HEK293 (cell line): Measurements from ENCODE around the gene SLC35B4.

ENCODE experiments used
- CTCF ChIA-PET: fragments of 350-600 bp; formaldehyde crosslinking; extraction: SDS; loops from one replicate; lab custom pipeline; 2021; ENCODE audit warnings: antibody characterized with exemption; lab: Yijun Ruan, JAX
- POLR2A ChIA-PET: fragments of 300-600 bp; formaldehyde crosslinking; extraction: SDS; loops from one replicate; lab custom pipeline; 2020; ENCODE audit warnings: antibody characterized with exemption, inconsistent platforms; lab: Yijun Ruan, JAX
- H3K27ac ChIP-seq: fragments of 200-500 bp; sonication (Bioruptor generic); 2 replicates; pipeline ENCODE4 v1.5.1; 2014; ENCODE audit warnings: low read depth, low read length, control low read depth, inconsistent platforms; ENCODE audit errors: extremely low read depth
- H3K36me3 ChIP-seq, 2 experiments: fragments of 200-500 bp in 1 of 2; sonication (Bioruptor generic) in 1 of 2; 1 replicate in 1 of 2; 2 replicates in 1 of 2; pipeline ENCODE4 v1.5.1; 2014 to 2017; ENCODE audit warnings: inconsistent platforms in 2 of 2, low read length in 2 of 2; ENCODE audit not compliant: control insufficient read depth in 2 of 2, insufficient read depth in 1 of 2
- H3K4me1 ChIP-seq: fragments of 200-500 bp; sonication (Bioruptor generic); 2 replicates; pipeline ENCODE4 v1.5.1; 2014; ENCODE audit warnings: mild to moderate bottlenecking, low read length, inconsistent platforms; ENCODE audit not compliant: control insufficient read depth, insufficient read depth
- H3K4me3 ChIP-seq: 2 replicates; pipeline ENCODE4 v1.5.1; 2011; ENCODE audit warnings: low read depth, mild to moderate bottlenecking, control low read depth, low read length, moderate library complexity
- H3K9me3 ChIP-seq: fragments of 200-500 bp; sonication (Bioruptor generic); 2 replicates; pipeline ENCODE4 v1.5.1; 2014; ENCODE audit warnings: low read depth, low read length, inconsistent platforms; ENCODE audit not compliant: control insufficient read depth, insufficient read depth
- BCL11B ChIP-seq: fragments of 450-650 bp; formaldehyde crosslinking; IDR thresholded peaks from 2 replicates; pipeline ENCODE4 v1.5.1; 2016; ENCODE audit warnings: low read depth, missing biosample characterization, missing genetic modification characterization
- CTCF ChIP-seq: fragments of 450-650 bp; formaldehyde crosslinking; IDR thresholded peaks from 2 replicates; pipeline ENCODE4 v1.5.1; 2016; ENCODE audit warnings: missing biosample characterization, missing genetic modification characterization
- GFI1B ChIP-seq: fragments of 450-650 bp; formaldehyde crosslinking; IDR thresholded peaks from 2 replicates; pipeline ENCODE4 v1.5.1; 2016; ENCODE audit warnings: missing biosample characterization, missing genetic modification characterization
- KLF1 ChIP-seq: fragments of 450-650 bp; formaldehyde crosslinking; IDR thresholded peaks from 2 replicates; pipeline ENCODE4 v1.5.1; 2016; ENCODE audit warnings: missing biosample characterization, missing genetic modification characterization
- PRDM4 ChIP-seq: fragments of 450-650 bp; formaldehyde crosslinking; IDR thresholded peaks from 2 replicates; pipeline ENCODE4 v1.5.1; 2017; ENCODE audit warnings: missing biosample characterization, missing genetic modification characterization
- PRDM6 ChIP-seq: fragments of 450-650 bp; formaldehyde crosslinking; IDR thresholded peaks from 2 replicates; pipeline ENCODE4 v1.5.1; 2017; ENCODE audit warnings: missing biosample characterization, missing genetic modification characterization
- REPIN1 ChIP-seq: fragments of 450-650 bp; formaldehyde crosslinking; IDR thresholded peaks from 2 replicates; pipeline ENCODE4 v1.5.1; 2017; ENCODE audit warnings: missing biosample characterization, missing genetic modification characterization, low read depth
- SETDB1 ChIP-seq: IDR thresholded peaks from one replicate; pipeline ENCODE4 v1.6.1; 2017; ENCODE audit warnings: mild to moderate bottlenecking, low read length, moderate library complexity, mixed read lengths; ENCODE audit not compliant: insufficient read length
- TSHZ1 ChIP-seq: fragments of 450-650 bp; formaldehyde crosslinking; IDR thresholded peaks from 2 replicates; pipeline ENCODE4 v1.5.1; 2016; ENCODE audit warnings: missing biosample characterization, missing genetic modification characterization, borderline replicate concordance
- ZFP69B ChIP-seq: fragments of 450-650 bp; formaldehyde crosslinking; IDR thresholded peaks from 2 replicates; pipeline ENCODE4 v1.5.1; 2016; ENCODE audit warnings: missing biosample characterization, missing genetic modification characterization
- ZNF132 ChIP-seq: fragments of 450-650 bp; formaldehyde crosslinking; IDR thresholded peaks from 2 replicates; pipeline ENCODE4 v1.5.1; 2017; ENCODE audit warnings: missing biosample characterization, missing genetic modification characterization, borderline replicate concordance
- ZNF133 ChIP-seq: fragments of 450-650 bp; formaldehyde crosslinking; IDR thresholded peaks from 2 replicates; pipeline ENCODE4 v1.5.1; 2016; ENCODE audit warnings: missing biosample characterization, missing genetic modification characterization
- ZNF19 ChIP-seq: fragments of 450-650 bp; formaldehyde crosslinking; IDR thresholded peaks from 2 replicates; pipeline ENCODE4; 2016; ENCODE audit warnings: missing biosample characterization, missing genetic modification characterization, low read depth
- ZNF266 ChIP-seq: fragments of 450-650 bp; formaldehyde crosslinking; IDR thresholded peaks from 2 replicates; pipeline ENCODE4 v1.5.1; 2016; ENCODE audit warnings: missing biosample characterization, missing genetic modification characterization, low read depth
- ZNF311 ChIP-seq: fragments of 450-650 bp; formaldehyde crosslinking; IDR thresholded peaks from 2 replicates; pipeline ENCODE4 v1.5.1; 2017; ENCODE audit warnings: missing biosample characterization, missing genetic modification characterization, borderline replicate concordance
- ZNF398 ChIP-seq: fragments of 450-650 bp; formaldehyde crosslinking; IDR thresholded peaks from 2 replicates; pipeline ENCODE4 v1.5.1; 2017; ENCODE audit warnings: missing biosample characterization, missing genetic modification characterization
- ZNF416 ChIP-seq: fragments of 450-650 bp; formaldehyde crosslinking; IDR thresholded peaks from 2 replicates; pipeline ENCODE4 v1.5.1; 2016; ENCODE audit warnings: missing biosample characterization, missing genetic modification characterization
- ZNF626 ChIP-seq: fragments of 450-650 bp; sonication (Bioruptor Pico); formaldehyde crosslinking; IDR thresholded peaks from 2 replicates; pipeline ENCODE4 v1.5.1; 2018; ENCODE audit warnings: missing biosample characterization, missing genetic modification characterization, inconsistent platforms
- ZNF654 ChIP-seq: fragments of 450-650 bp; formaldehyde crosslinking; IDR thresholded peaks from 2 replicates; pipeline ENCODE4 v1.5.1; 2016; ENCODE audit warnings: low read depth, missing biosample characterization, missing genetic modification characterization
- ZNF664 ChIP-seq: fragments of 450-650 bp; formaldehyde crosslinking; IDR thresholded peaks from 2 replicates; pipeline ENCODE4 v1.5.1; 2016; ENCODE audit warnings: missing biosample characterization, missing genetic modification characterization
- ZNF747 ChIP-seq: fragments of 450-650 bp; formaldehyde crosslinking; IDR thresholded peaks from 2 replicates; pipeline ENCODE4 v1.5.1; 2016; ENCODE audit warnings: missing biosample characterization, missing genetic modification characterization
- ZNF76 ChIP-seq: fragments of 450-650 bp; formaldehyde crosslinking; IDR thresholded peaks from 2 replicates; pipeline ENCODE4; 2016; ENCODE audit warnings: low read depth, missing biosample characterization, missing genetic modification characterization, borderline replicate concordance

The SLC35B4 gene

GRCh38 chr7:134330974-134331373 lies 14.2 kb upstream of the SLC35B4 start (continued):
- TF ChIP-seq CTCF (tag by site-specific recombination) (no peak), ZNF747 (tag by site-specific recombination) (no peak)
- TF ChIP-seq, all 188 proteins: peak for 0

- TF ChIP-seq GFI1B (no peak), BCL11B (tag by site-specific recombination) (no peak), ZNF19 (tag by site-specific recombination) (no peak), ZNF664 (tag by site-specific recombination) (no peak), REPIN1 (no peak), TSHZ1 (tag by site-specific recombination) (no peak), SETDB1 (no peak), ZFP69B (tag by site-specific recombination) (no peak), KLF1 (tag by site-specific recombination) (no peak), PRDM4 (tag by site-specific recombination) (no peak), PRDM6 (no peak), ZNF76 (no peak), ZNF398 (tag by site-specific recombination) (no peak), ZNF626 (tag by site-specific recombination) (no peak), ZNF654 (tag by site-specific recombination) (no peak), ZNF311 (no peak), ZNF416 (tag by site-specific recombination) (no peak), ZNF133 (tag by site-specific recombination) (no peak), ZNF132 (no peak), ZNF266 (no peak)
- no peaks in the 10 kb centered on the region for H3K9me3 ChIP-seq
- H3K36me3 ChIP-seq, result no peaks in the 10 kb centered on the region
- ChIA-PET CTCF (interaction anchor here (0.6 to 1.5 kb wide), 3 partner anchors 13 to 797 kb away, joined by 3 to 5 read pairs (median 3); no protein-coding TSS in a partner anchor), POLR2A (no interaction called here)
- no peak overlapping the region for H3K27ac ChIP-seq
- H3K4me1 ChIP-seq, result no peaks in the 10 kb centered on the region
- H3K4me3 ChIP-seq, result no peak overlapping the region
These were observed 13.1 kb upstream of the SLC35B4 start for GRCh38 chr7:134329614-134330346.
